HEK293 (cell line): ENCODE data around the gene SLC16A6.
"Not testable (repeated sequence)": the region's sequence is repeated elsewhere in the genome, so short reads cannot be mapped to it uniquely, and the experiment has no call there.

Source experiments
- CTCF ChIA-PET: fragments of 350-600 bp; formaldehyde crosslinking; extraction: SDS; loops from one replicate; lab custom pipeline; 2021; ENCODE audit warnings: antibody characterized with exemption; lab: Yijun Ruan, JAX
- POLR2A ChIA-PET: fragments of 300-600 bp; formaldehyde crosslinking; extraction: SDS; loops from one replicate; lab custom pipeline; 2020; ENCODE audit warnings: antibody characterized with exemption, inconsistent platforms; lab: Yijun Ruan, JAX
- H3K27ac ChIP-seq: fragments of 200-500 bp; sonication (Bioruptor generic); 2 replicates; pipeline ENCODE4 v1.5.1; 2014; ENCODE audit warnings: low read depth, low read length, control low read depth, inconsistent platforms; ENCODE audit errors: extremely low read depth
- H3K36me3 ChIP-seq, 2 experiments: fragments of 200-500 bp in 1 of 2; sonication (Bioruptor generic) in 1 of 2; 1 replicate in 1 of 2; 2 replicates in 1 of 2; pipeline ENCODE4 v1.5.1; 2014 to 2017; ENCODE audit warnings: inconsistent platforms in 2 of 2, low read length in 2 of 2; ENCODE audit not compliant: control insufficient read depth in 2 of 2, insufficient read depth in 1 of 2
- H3K4me1 ChIP-seq: fragments of 200-500 bp; sonication (Bioruptor generic); 2 replicates; pipeline ENCODE4 v1.5.1; 2014; ENCODE audit warnings: mild to moderate bottlenecking, low read length, inconsistent platforms; ENCODE audit not compliant: control insufficient read depth, insufficient read depth
- H3K4me3 ChIP-seq: 2 replicates; pipeline ENCODE4 v1.5.1; 2011; ENCODE audit warnings: low read depth, mild to moderate bottlenecking, control low read depth, low read length, moderate library complexity
- H3K9me3 ChIP-seq: fragments of 200-500 bp; sonication (Bioruptor generic); 2 replicates; pipeline ENCODE4 v1.5.1; 2014; ENCODE audit warnings: low read depth, low read length, inconsistent platforms; ENCODE audit not compliant: control insufficient read depth, insufficient read depth
- SALL2 ChIP-seq: fragments of 450-650 bp; formaldehyde crosslinking; IDR thresholded peaks from 2 replicates; pipeline ENCODE4 v1.5.0; 2017; ENCODE audit warnings: missing biosample characterization, mild to moderate bottlenecking, missing genetic modification characterization, borderline replicate concordance
- SCRT2 ChIP-seq: fragments of 450-650 bp; formaldehyde crosslinking; IDR thresholded peaks from 2 replicates; pipeline ENCODE4 v1.5.1; 2016; ENCODE audit warnings: missing biosample characterization, missing genetic modification characterization
- ZBTB20 ChIP-seq: fragments of 450-650 bp; formaldehyde crosslinking; IDR thresholded peaks from 2 replicates; pipeline ENCODE4 v1.5.1; 2016; ENCODE audit warnings: missing biosample characterization, missing genetic modification characterization
- ZBTB26 ChIP-seq: fragments of 450-650 bp; formaldehyde crosslinking; optimal IDR thresholded peaks from 2 replicates; pipeline ENCODE3; 2016; ENCODE audit warnings: missing biosample characterization, mild to moderate bottlenecking, missing genetic modification characterization
- ZNF121 ChIP-seq: fragments of 450-650 bp; formaldehyde crosslinking; IDR thresholded peaks from 2 replicates; pipeline ENCODE4 v1.5.1; 2016; ENCODE audit warnings: missing biosample characterization, missing genetic modification characterization
- ZNF132 ChIP-seq: fragments of 450-650 bp; formaldehyde crosslinking; IDR thresholded peaks from 2 replicates; pipeline ENCODE4 v1.5.1; 2017; ENCODE audit warnings: missing biosample characterization, missing genetic modification characterization, borderline replicate concordance
- ZNF335 ChIP-seq: fragments of 450-650 bp; formaldehyde crosslinking; conservative IDR thresholded peaks from 2 replicates; pipeline ENCODE4 v1.5.1; 2016; ENCODE audit warnings: missing biosample characterization, missing genetic modification characterization
- ZNF639 ChIP-seq: fragments of 450-650 bp; formaldehyde crosslinking; IDR thresholded peaks from 2 replicates; pipeline ENCODE4 v1.5.1; 2016; ENCODE audit warnings: missing biosample characterization, missing genetic modification characterization
- ZNF776 ChIP-seq: fragments of 450-650 bp; formaldehyde crosslinking; IDR thresholded peaks from 2 replicates; pipeline ENCODE4 v1.5.0; 2017; ENCODE audit warnings: missing biosample characterization, missing genetic modification characterization, borderline replicate concordance
- ZNF785 ChIP-seq: fragments of 450-650 bp; formaldehyde crosslinking; IDR thresholded peaks from 2 replicates; pipeline ENCODE4 v1.5.1; 2016; ENCODE audit warnings: missing biosample characterization, missing genetic modification characterization
- TF ChIP-seq, protein P1 (sequence below): fragments of 450-650 bp; formaldehyde crosslinking; IDR thresholded peaks from 2 replicates; pipeline ENCODE4 v1.5.1; 2017; ENCODE audit warnings: missing biosample characterization, missing genetic modification characterization
- TF ChIP-seq, protein P2 (sequence below): fragments of 450-650 bp; formaldehyde crosslinking; IDR thresholded peaks from 2 replicates; pipeline ENCODE4 v1.5.1; 2017; ENCODE audit warnings: missing biosample characterization, missing genetic modification characterization

The SLC16A6 gene

DNA sequence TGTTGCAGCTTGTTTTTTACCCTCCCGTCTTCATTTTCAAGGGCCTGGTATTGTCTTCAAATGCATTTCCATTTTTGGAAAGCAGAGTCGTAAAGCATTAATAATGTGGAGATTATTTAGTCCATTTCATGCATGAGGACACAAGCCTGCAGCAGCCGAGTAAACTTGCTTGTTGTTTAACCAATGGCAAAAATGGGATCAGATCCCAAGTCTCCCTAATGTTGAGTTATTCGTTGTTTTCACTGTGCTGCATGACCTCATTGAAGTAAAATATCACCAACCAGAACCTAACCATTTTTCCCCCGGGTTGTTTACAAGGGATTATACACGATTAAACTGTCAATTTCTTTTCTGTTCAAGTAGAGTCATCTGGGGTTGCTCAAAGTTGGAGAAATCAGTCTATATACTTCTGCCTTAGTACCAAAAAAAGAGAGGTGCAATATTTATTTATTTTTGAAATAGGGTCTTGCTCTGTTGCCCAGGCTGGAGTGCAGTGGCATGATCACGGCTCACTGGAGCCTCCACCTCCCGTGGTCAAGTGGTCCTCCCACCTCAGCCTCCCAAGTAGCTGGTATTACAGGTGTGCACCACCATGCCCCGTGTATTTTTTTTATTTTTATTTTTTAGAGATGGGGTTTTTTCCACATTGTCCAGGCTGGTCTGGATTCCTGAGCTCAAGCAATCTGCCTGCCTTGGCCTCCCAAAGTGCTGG is 30.7 kb downstream of the SLC16A6 start:
- no peaks in the 10 kb centered on the region for H3K9me3 ChIP-seq
- CTCF ChIA-PET, result interaction anchor here (0.6 to 6.3 kb wide), 8 partner anchors 121 to 245 kb away, joined by 3 to 63 read pairs (median 4); partner anchors contain the start of gene WIPI1
- TF ChIP-seq ZNF639 (tag by site-specific recombination), result no peak
- no peak for TF ChIP-seq ZNF132 (tag by site-specific recombination)
- no peak for TF ChIP-seq SALL2 (tag by site-specific recombination)
- no peak for TF ChIP-seq ZNF776 (tag by site-specific recombination)
- 0 out of 2 replicates have a peak, but pooled peaks have one; percentile 53 for TF ChIP-seq ZNF121 (tag by site-specific recombination)
- no peak for TF ChIP-seq ZNF785 (tag by site-specific recombination)
- TF ChIP-seq, protein P1, sequence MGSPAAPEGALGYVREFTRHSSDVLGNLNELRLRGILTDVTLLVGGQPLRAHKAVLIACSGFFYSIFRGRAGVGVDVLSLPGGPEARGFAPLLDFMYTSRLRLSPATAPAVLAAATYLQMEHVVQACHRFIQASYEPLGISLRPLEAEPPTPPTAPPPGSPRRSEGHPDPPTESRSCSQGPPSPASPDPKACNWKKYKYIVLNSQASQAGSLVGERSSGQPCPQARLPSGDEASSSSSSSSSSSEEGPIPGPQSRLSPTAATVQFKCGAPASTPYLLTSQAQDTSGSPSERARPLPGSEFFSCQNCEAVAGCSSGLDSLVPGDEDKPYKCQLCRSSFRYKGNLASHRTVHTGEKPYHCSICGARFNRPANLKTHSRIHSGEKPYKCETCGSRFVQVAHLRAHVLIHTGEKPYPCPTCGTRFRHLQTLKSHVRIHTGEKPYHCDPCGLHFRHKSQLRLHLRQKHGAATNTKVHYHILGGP (tag by site-specific recombination), result no peak
- TF ChIP-seq, protein P2, sequence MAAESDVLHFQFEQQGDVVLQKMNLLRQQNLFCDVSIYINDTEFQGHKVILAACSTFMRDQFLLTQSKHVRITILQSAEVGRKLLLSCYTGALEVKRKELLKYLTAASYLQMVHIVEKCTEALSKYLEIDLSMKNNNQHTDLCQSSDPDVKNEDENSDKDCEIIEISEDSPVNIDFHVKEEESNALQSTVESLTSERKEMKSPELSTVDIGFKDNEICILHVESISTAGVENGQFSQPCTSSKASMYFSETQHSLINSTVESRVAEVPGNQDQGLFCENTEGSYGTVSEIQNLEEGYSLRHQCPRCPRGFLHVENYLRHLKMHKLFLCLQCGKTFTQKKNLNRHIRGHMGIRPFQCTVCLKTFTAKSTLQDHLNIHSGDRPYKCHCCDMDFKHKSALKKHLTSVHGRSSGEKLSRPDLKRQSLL, result no peak
- no peak overlapping the region for H3K4me3 ChIP-seq
- POLR2A ChIA-PET, result interaction anchor here (2.2 kb wide), 1 partner anchor 12 kb away, joined by 6 read pairs; the partner anchor contains the start of gene AMZ2
- no peaks in the 10 kb centered on the region for H3K4me1 ChIP-seq
- H3K36me3 ChIP-seq, result peaks cover 13 to 22% of the 10 kb centered on the region in 2 experiments; a peak in 2 of 3 replicates
- no peak overlapping the region for H3K27ac ChIP-seq

DNA sequence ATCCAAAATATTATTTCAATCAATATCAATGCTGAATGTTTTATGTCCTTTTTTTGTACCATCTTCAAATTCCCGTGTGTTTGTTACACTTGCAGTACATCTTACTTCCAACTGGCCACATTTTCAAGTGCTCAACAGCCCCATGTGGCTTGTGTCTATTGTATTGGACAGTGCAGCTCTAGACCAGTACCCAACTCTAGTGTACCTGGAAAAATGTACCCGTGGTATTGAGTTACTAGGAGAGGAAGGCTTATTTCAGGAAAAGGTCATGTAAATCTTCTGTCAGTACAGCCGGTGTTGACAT is 31.3 kb downstream of the SLC16A6 start:
- H3K36me3 ChIP-seq, result peaks cover 15 to 29% of the 10 kb centered on the region in 2 experiments; a peak in 2 of 3 replicates
- H3K27ac ChIP-seq, H3K4me1 ChIP-seq, H3K9me3 ChIP-seq, H3K4me3 ChIP-seq: not testable (repeated sequence)
- POLR2A ChIA-PET, result interaction anchor here (2.2 kb wide), 1 partner anchor 12 kb away, joined by 6 read pairs; the partner anchor contains the start of gene AMZ2
- CTCF ChIA-PET, result interaction anchor here (0.7 kb wide), 1 partner anchor 121 kb away, joined by 3 read pairs; no protein-coding TSS in a partner anchor

- H3K4me3 ChIP-seq, H3K9me3 ChIP-seq, H3K27ac ChIP-seq, H3K4me1 ChIP-seq: not testable (repeated sequence)
- peaks cover 15 to 34% of the 10 kb centered on the region in 2 experiments; a peak in 2 of 3 replicates for H3K36me3 ChIP-seq
- TF ChIP-seq ZBTB20 (tag by site-specific recombination), result peak; percentile 72; the same call in 1 of the 2 replicates
- TF ChIP-seq ZBTB26, result peak; percentile 40
- TF ChIP-seq SCRT2, result peak; percentile 86
- peak; percentile 62 for TF ChIP-seq ZNF335 (tag by site-specific recombination)
- CTCF ChIA-PET, result interaction anchor here (1.9 kb wide), 1 partner anchor 86 kb away, joined by 5 read pairs; no protein-coding TSS in a partner anchor
- POLR2A ChIA-PET, result interaction anchor here (2.2 kb wide), 1 partner anchor 11 kb away, joined by 6 read pairs; the partner anchor contains the start of gene AMZ2
These were observed 31.9 kb downstream of the SLC16A6 start for GRCh38 chr17:68258890-68259647.
